GM19035 (cell line): Measurements from ENCODE around the gene TYRO3.
"Not testable (repeated sequence)": the region's sequence is repeated elsewhere in the genome, so short reads cannot be mapped to it uniquely, and the experiment has no call there.

Experiments
- ATAC-seq: cut with Tn5 transposase; IDR thresholded peaks from one replicate; pipeline ENCODE4 v1.9.1; 2021; ENCODE audit not compliant: unreplicated experiment

The TYRO3 gene

GRCh38 chr15:41572866-41573265, 13.9 kb downstream of the TYRO3 start:
- no peak for ATAC-seq

- no peak for ATAC-seq
Measured at GRCh38 chr15:41573396-41573795, 14.4 kb downstream of the TYRO3 start.

GRCh38 chr15:41574158-41574557, 15.1 kb downstream of the TYRO3 start:
- ATAC-seq, result no peak

DNA sequence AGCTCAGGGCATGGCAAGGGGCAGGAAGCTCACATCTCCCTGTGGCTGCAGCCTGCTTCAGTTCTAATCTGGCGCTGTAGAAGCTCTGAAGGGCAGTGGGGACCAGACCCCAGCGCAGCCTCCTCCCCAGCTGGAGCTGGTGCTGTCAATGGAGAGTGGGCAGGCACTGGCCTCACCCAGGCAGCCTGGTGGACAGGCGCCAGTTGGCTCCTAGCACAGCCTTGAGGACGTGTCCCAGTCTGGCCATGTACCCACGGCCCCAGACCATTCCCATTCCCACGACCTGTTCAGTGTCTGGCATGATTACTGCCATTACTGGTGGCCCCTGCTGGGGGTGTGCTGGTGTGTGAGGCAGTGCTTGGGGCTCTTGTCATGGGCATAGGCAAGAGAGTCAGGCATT, 16.3 kb downstream of the TYRO3 start:
- ATAC-seq, result no peak

DNA sequence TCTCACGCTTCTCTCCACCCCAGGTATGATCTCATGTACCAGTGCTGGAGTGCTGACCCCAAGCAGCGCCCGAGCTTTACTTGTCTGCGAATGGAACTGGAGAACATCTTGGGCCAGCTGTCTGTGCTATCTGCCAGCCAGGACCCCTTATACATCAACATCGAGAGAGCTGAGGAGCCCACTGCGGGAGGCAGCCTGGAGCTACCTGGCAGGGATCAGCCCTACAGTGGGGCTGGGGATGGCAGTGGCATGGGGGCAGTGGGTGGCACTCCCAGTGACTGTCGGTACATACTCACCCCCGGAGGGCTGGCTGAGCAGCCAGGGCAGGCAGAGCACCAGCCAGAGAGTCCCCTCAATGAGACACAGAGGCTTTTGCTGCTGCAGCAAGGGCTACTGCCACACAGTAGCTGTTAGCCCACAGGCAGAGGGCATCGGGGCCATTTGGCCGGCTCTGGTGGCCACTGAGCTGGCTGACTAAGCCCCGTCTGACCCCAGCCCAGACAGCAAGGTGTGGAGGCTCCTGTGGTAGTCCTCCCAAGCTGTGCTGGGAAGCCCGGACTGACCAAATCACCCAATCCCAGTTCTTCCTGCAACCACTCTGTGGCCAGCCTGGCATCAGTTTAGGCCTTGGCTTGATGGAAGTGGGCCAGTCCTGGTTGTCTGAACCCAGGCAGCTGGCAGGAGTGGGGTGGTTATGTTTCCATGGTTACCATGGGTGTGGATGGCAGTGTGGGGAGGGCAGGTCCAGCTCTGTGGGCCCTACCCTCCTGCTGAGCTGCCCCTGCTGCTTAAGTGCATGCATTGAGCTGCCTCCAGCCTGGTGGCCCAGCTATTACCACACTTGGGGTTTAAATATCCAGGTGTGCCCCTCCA, 19.1 kb downstream of the TYRO3 start:
- no peak for ATAC-seq

GRCh38 chr15:41578736-41579383, 19.8 kb downstream of the TYRO3 start:
- no peak for ATAC-seq

DNA sequence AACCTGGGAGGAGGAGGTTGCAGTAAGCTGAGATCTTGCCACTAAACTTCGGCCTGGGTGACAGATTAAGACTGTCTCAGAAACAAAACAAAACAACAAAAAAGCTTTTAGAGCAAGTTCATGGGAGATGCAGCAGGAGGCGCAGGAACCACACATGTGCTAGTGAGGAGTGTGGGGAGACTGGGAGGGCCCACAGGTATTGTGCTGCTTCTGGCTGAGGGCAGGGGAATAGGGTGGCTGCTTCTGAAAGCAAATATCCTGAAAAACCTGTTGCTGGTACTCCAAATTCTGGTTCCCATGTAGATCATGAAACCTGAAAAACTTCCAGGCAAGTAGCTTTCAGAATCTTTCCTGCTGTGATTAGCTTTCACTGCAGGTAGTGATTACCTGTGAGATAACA, 22.1 kb downstream of the TYRO3 start:
- ATAC-seq, result no peak

DNA sequence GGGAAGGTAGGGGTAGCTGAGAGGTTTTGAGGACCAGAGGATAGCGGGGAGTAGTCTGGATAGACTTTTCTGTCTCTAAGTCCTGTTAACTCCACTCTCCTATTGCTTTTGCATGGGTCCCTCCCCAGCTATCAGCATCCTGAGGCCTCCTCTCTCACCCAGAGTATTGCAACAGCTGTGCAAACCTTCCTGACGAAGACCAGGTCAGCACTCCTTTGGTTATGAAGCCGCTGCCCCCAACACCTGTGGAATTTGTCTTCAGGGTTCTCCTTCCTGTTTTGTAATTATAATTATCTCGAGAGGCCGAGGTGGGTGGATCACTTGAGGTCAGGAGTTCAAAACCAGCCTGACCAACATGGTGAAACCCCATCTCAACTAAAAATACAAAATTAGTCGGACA, 24.8 kb downstream of the TYRO3 start:
- ATAC-seq, result no peak

DNA sequence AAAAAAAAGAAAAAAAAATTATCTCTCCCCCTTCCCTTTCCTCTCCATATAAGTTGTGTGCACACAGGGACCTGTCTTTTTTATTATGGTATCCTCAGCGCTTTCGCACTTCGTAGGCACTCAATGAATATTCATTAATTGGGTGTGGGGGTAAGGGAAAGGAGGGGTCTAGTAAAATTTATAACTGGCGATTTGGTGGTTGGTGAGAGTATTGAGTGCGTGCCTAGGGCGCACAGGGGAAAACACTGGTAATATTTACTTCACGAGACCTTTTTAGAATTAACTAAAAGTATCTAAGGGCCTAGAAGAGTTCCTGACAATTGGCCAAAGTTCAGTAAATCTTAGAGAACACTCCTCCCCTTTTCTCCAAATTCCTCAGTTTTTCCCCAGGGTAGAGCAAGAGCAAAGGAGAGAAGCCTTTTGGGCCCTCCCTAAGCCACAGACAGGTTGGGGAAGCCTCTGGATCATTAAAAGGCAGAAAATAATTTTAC, 25.7 kb downstream of the TYRO3 start:
- no peak for ATAC-seq

DNA sequence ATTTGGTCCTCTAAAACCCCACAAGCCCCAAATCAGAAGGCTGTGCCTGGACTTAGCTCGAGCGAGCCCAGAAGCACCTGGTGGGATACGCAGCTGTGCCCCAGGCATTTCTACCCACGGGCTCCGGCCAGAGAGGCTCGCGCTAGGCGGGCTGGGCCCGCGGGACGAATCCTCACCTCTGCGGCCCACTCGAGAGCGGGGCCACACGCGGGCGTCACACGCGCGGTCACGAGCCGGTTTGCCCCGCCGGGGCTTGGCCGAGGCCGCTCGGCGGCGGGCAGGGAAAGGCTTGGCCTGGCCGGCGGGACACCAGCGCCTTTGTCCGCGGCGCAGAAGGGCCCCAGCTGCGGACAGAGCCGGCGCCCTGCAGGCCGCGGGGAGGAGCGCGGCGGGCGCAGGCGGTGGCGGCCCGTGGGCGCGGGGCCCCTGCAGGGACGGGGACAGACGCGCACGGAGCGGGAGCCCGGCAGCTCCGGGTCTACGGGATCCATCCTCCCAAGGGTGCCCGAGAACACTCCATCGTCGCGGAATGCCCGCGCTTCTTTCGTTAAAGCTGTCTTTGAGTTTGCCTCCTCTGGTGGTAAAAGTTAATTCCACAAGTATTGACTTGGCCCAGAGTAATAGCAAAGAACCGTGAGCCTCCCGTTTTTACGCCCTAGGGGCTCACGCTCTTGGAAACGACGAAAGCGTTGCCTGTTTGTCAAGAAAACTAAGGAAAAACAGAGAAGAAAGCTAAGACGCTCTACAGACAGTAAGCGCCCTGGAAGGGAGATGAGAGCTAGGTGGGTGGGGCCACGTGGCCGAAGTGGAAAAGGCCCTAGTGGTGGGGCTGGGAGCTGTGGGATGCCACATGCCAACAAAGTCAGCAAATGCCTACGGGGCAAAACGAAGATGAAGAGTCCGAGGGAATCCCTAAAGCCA, 26.4 kb downstream of the TYRO3 start:
- no peak for ATAC-seq

DNA sequence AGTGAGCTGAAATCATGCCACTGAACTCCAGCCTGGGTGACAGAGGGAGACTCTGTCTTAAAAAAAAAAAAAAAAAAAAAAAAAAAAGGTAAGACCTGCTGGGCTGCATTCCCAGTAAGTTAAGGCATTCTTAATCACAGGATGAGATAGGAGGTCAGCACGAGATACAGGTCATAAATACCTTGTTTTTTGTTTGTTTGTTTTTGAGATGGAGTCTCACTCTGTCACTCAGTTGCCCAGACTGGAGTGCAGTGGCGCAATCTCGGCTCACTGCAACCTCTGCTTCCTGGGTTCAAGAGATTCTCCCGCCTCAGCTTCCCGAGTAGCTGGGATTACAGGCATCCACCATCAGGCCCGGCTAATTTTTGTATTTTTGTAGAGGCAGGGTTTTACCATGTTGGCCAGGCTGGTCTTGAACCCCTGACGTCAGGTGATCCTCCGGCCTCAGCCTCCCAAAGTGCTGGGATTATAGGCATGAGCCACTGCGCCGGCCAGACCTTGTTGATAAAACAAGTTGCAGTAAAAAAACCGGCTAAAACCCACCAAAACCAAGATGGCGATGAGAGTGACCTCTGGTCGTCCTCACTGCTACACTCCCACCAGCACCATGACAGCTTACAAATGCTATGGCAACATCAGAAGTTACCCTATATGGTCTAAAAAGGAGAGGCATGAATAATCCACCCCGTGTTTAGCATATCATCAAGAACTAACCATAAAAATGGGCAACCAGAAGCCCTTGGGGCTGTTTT, 27.7 kb downstream of the TYRO3 start:
- ATAC-seq, result not testable (repeated sequence)

DNA sequence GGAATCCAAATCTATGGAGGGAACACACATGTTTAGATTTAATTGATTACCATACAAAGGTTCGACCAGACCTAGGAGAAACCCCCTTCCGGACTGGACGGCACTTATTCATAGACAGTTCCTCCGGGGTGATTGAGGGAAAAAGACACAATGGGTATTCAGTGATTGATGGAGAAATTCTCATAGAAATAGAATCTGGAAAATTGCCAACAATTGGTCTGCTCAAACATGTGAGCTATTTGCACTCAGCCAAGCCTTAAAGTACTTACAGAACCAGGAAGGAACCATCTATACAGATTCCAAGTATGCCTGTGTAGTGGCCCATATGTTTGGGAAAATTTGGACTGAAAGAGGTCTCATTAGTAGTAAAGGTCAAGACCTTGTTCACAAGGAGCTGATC, 30.0 kb downstream of the TYRO3 start:
- ATAC-seq, result not testable (repeated sequence)

- not testable (repeated sequence) for ATAC-seq
Measured at GRCh38 chr15:41589571-41589970, 30.6 kb downstream of the TYRO3 start.

DNA sequence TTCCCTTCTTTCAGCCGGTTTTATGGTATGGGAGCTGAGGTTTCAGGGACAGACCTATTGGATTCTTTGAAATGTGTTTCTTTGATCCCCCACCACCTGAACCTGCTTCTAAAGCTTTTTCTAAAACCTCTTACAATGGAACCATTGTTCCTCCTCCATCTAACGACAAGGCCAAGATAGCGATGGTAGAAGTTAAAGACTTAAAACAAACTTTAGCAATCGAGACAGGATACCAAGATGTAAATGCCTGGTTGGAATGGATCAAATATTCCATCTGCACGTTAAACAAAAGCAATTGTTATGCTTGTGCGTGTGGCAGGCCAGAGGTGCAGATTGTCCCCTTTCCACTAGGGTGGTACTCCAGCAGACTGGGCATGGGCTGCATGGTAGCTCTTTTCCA, 32.2 kb downstream of the TYRO3 start:
- ATAC-seq, result not testable (repeated sequence)

DNA sequence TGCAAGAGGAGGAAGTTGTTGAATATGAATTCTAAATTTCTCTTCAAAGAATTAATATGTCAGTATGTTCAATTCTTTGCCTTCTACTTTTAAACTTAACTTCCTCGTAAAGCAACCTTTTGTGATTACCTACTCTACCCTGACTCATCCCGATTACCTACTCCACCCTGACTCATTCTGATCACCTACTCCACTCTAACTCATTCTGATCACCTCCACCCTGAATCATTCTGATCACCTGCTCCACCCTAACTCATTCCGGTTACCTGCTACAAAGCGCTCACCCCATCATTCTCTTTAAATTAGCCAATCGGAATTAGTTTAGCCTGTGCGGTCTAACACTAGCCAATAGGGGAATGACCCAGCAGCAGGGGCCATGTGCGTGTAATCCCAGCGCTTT, 33.7 kb downstream of the TYRO3 start:
- ATAC-seq, result not testable (repeated sequence)

DNA sequence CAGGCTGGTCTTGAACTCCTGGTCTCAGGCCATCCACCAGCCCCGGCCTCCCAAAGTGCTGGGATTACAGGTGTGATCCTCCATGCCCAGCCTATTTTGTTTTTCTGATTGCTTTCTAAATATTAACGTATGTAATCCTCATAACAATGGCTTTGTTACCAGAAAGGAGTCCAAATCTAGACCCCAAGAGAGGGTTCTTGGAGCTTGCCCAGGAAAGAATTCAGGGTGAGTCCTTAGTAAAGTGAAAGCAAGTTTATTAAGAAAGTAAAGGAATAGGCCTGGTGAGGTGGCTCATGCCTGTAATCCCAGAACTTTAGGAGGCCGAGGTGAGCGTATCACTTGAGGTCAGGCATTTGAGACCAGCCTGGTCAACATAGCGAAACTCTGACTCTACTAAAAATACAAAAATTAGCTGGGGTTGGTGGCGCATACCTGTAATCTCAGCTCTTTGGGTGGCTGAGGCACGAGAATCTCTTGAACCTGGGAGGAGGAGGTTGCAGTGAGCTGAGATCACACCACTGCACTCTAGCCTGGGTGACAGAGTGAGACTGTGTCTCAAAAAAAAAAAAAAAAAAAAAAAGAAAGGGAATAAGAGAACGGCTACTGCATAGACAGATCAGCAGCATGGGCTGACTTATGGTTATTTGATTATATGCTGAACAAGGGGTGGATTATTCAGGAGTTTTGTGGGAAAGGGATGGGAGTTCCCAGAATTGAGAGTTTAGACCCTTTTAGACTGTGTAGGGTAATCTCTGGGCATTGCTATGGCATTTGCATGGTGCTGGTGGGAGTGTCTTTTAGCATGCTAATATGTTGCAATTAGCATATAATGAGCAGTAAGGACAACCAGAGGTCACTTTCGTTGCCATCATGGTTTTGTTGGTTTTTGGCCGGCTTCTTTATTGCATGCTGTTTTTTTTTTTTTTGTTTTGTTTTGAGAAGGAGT, 36.1 kb downstream of the TYRO3 start:
- ATAC-seq, result no peak

- ATAC-seq, result no peak
Measured at GRCh38 chr15:41596972-41597371, 38.0 kb downstream of the TYRO3 start.

GRCh38 chr15:41597787-41598186, 38.8 kb downstream of the TYRO3 start:
- ATAC-seq, result no peak

DNA sequence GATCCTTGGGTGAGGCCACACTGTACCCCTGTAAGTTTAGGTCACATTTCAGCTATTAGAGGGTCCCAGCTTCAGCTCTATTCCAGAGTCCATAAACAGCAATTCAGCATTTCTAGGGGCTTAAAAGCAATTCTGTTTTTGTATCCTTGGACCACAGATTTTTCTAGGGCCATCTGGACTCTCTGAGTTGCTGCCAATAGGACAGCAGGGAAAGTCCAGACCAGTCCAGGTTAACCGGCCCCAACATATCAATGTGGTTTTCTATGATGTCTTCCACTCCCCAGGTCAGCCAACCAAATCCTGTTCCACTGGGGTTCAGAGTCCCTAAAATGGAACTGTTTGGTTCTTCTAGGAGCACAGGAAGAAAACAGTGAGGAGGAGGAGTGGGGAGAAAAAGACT, 40.0 kb downstream of the TYRO3 start:
- no peak for ATAC-seq
